Duodenal mucosa (tissue), 2 donors: ENCODE measurements around the gene LGALS9B.
"Not testable (repeated sequence)": the region's sequence is repeated elsewhere in the genome, so short reads cannot be mapped to it uniquely, and the experiment has no call there.

ENCODE experiments used
- H3K27ac ChIP-seq: one replicate; pipeline ENCODE4 v1.7.0; 2013; ENCODE audit warnings: low read depth, low read length
- H3K27me3 ChIP-seq, 2 donors: one replicate each; pipeline ENCODE4 v1.7.0; 2013; ENCODE audit warnings: low read length in 2 of 2, control low read depth in 1 of 2; ENCODE audit not compliant: insufficient read depth in 2 of 2, control insufficient read depth in 1 of 2
- H3K36me3 ChIP-seq, 2 donors: one replicate each; pipeline ENCODE4 v1.7.0; 2013; ENCODE audit warnings: low read length in 2 of 2, control low read depth in 1 of 2; ENCODE audit not compliant: insufficient read depth in 2 of 2, control insufficient read depth in 1 of 2
- H3K4me1 ChIP-seq, 2 donors: one replicate each; pipeline ENCODE4 v1.7.0; 2013; ENCODE audit warnings: low read length in 2 of 2, control low read depth in 1 of 2; ENCODE audit not compliant: insufficient read depth in 2 of 2, control insufficient read depth in 1 of 2
- H3K4me3 ChIP-seq, 2 donors: one replicate each; pipeline ENCODE4 v1.7.0; 2013; ENCODE audit warnings: low read length in 2 of 2, low read depth in 1 of 2
- H3K9ac ChIP-seq, 2 donors: one replicate each; pipeline ENCODE4 v1.7.0; 2013; ENCODE audit warnings: low read length in 2 of 2, low read depth in 1 of 2
- H3K9me3 ChIP-seq, 2 donors: one replicate each; pipeline ENCODE4 v1.7.0; 2013; ENCODE audit warnings: low read length in 2 of 2, control low read depth in 1 of 2; ENCODE audit not compliant: control insufficient read depth in 1 of 2

The LGALS9B gene

GRCh38 chr17:20447534-20448321, 19.6 kb downstream of the LGALS9B start:
- H3K9ac ChIP-seq, H3K36me3 ChIP-seq, H3K4me1 ChIP-seq, H3K27ac ChIP-seq, H3K9me3 ChIP-seq, H3K4me3 ChIP-seq, H3K27me3 ChIP-seq: not testable (repeated sequence)

DNA sequence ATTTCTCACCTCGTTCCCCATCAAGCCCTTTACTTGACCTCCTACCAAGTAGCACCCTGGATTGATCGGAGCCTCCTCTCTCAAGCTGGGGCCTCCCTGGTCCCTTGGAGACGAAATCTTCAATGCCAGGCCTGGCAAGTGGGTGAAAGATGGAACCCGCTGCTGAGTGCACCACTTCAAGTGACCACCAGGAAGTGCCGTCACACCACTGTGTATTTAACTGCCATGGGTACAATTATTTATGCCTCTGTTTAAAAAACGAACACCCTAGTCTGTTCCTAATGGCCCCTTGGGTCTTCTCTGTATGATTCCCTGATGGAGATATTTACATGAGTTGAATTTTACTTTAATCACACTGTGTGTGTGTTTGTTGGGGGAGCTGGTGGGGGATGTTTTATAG, 20.4 kb downstream of the LGALS9B start:
- H3K9me3 ChIP-seq, H3K4me1 ChIP-seq, H3K27ac ChIP-seq, H3K36me3 ChIP-seq, H3K9ac ChIP-seq, H3K27me3 ChIP-seq, H3K4me3 ChIP-seq: not testable (repeated sequence)

GRCh38 chr17:20444581-20445236, 22.6 kb downstream of the LGALS9B start:
- H3K9ac ChIP-seq, H3K27ac ChIP-seq, H3K4me1 ChIP-seq, H3K4me3 ChIP-seq, H3K27me3 ChIP-seq, H3K9me3 ChIP-seq, H3K36me3 ChIP-seq: not testable (repeated sequence)

DNA sequence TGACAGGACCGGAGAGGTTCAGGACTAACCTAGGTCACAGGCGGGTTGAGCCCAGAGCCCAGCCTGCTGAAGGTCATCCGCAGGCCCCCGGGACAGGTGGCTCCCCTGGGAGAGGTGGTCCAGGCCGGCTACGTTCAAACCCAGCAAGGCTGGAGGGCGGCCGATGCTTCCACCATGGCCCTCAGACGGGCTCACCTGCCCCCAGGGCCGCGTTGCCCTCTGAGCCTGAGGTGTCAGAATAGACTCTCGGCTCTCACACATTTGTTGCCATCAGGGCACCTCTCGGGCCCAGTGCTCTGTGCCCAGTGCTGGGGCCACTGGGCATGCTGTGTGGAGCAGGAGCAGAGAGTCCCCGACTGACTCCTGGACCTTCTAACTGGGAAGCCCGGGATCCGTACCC, 23.2 kb downstream of the LGALS9B start:
- not testable (repeated sequence) for H3K27me3 ChIP-seq, H3K9ac ChIP-seq, H3K36me3 ChIP-seq, H3K9me3 ChIP-seq, H3K27ac ChIP-seq, H3K4me1 ChIP-seq, H3K4me3 ChIP-seq

- not testable (repeated sequence) for H3K9ac ChIP-seq, H3K27ac ChIP-seq, H3K4me1 ChIP-seq, H3K27me3 ChIP-seq, H3K4me3 ChIP-seq, H3K9me3 ChIP-seq, H3K36me3 ChIP-seq
Measured at GRCh38 chr17:20443632-20444031, 23.7 kb downstream of the LGALS9B start.

GRCh38 chr17:20440665-20441064, 26.7 kb downstream of the LGALS9B start:
- not testable (repeated sequence) for H3K27ac ChIP-seq, H3K9ac ChIP-seq, H3K27me3 ChIP-seq, H3K4me3 ChIP-seq, H3K36me3 ChIP-seq, H3K9me3 ChIP-seq, H3K4me1 ChIP-seq

DNA sequence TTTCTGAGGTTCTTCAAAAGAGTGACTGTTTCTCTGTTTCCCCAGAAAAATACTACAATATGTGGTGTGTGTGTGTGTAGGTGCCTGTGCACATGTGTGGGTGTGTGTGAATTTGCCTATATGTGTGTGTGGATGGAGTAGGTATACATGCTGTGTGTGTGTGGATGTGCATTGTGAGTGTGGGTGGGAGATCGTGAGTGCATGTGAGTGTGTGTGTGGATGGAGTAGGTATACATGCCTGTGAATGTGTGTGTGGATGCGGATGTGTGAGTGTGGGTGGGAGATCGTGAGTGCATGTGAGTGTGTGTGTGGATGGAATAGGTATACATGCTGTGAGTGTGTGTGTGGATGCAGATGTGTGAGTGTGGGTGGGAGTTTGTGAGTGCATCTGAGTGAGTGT, 32.2 kb downstream of the LGALS9B start:
- not testable (repeated sequence) for H3K9me3 ChIP-seq, H3K9ac ChIP-seq, H3K4me1 ChIP-seq, H3K27ac ChIP-seq, H3K27me3 ChIP-seq, H3K4me3 ChIP-seq, H3K36me3 ChIP-seq

- not testable (repeated sequence) for H3K9ac ChIP-seq, H3K9me3 ChIP-seq, H3K27me3 ChIP-seq, H3K27ac ChIP-seq, H3K4me3 ChIP-seq, H3K36me3 ChIP-seq, H3K4me1 ChIP-seq
Measured at GRCh38 chr17:20433382-20433781, 34.0 kb downstream of the LGALS9B start.

DNA sequence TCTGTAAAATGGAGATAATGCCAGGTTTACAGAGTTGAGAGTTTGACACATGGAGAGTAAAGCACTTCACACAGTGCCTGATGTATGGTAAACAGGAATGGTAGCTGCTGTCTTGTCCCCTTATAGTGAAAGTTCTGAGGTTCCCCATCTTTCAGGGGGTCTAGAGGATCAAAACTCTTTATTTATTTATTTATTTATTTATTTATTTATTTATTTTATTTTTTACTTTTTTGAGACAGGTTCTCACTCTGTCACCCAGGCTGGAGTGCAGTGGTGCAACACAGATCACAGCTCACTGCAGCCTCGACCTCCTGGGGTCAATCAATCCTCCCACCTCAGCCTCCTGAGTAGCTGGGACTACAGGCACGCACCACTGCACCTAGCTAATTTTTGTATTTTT, 40.1 kb downstream of the LGALS9B start:
- H3K9ac ChIP-seq, H3K9me3 ChIP-seq, H3K4me3 ChIP-seq, H3K27me3 ChIP-seq, H3K36me3 ChIP-seq, H3K4me1 ChIP-seq, H3K27ac ChIP-seq: not testable (repeated sequence)

DNA sequence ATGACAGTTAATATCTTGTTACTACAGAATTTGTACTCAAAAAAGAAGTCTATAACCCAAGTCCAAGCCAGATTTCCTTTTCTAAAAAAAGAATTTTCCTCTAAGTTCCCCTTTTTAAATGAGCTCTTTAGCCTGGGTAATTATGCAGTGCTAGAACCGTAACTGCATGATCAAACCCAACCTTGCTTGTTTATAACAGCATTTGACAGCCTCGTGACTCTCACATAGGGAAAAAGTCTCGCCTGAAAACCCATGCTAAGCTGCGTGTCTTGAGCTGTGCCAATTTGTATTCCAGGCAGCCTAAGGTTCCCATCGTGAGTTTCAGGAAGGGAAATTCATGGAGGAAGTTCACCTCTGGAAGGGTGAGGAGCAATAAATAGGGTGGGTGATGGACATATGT, 44.5 kb downstream of the LGALS9B start:
- H3K36me3 ChIP-seq, H3K27me3 ChIP-seq, H3K9me3 ChIP-seq, H3K9ac ChIP-seq, H3K4me3 ChIP-seq, H3K27ac ChIP-seq, H3K4me1 ChIP-seq: not testable (repeated sequence)
